ENCODE data around the gene TMEM41B. TPM values are rescaled to one million over a fixed set of nuclear protein-coding genes. Genes with fewer than 3 reads are reported as not detected.
"Not testable (repeated sequence)": the region's sequence is repeated elsewhere in the genome, so short reads cannot be mapped to it uniquely, and the experiment has no call there.

Gene TMEM41B
- total and polyA plus RNA-seq, 2 donors (not counting 1 experiment from before 2014, with no cell fraction given): 43.7 to 59.1 TPM

- Histone ChIP-seq H3K36me3 (ENCODE audit: control insufficient read depth, insufficient read depth, low read length) (no peaks in the 10 kb centered on the region), H3K4me3 (replicated peaks in 1 of 4; ENCODE audit: control extremely low read depth in 1 of 4, insufficient read depth in 1 of 4, low read depth in 3 of 4, low read length in 4 of 4) (no peak overlapping the region), H3K79me2 (ENCODE audit: control insufficient read depth, insufficient read depth, low read length) (peaks cover 75% of the 10 kb centered on the region), H3K9ac (ENCODE audit: insufficient read depth, low read length) (no peak overlapping the region), H3K9me3 (ENCODE audit: control insufficient read depth, insufficient read depth, low read depth, low read length) (no peaks in the 10 kb centered on the region), H3K4me2 (ENCODE audit: extremely low read depth, insufficient read depth, low read length) (no peak overlapping the region), H3K27me3 (ENCODE audit: control insufficient read depth, insufficient read depth, low read length) (no peaks in the 10 kb centered on the region), H3K4me1 (ENCODE audit: control insufficient read depth, extremely low read depth, insufficient read depth, low read length) (no peaks in the 10 kb centered on the region), H2AFZ (ENCODE audit: low read length) (no peak overlapping the region), H3K27ac (ENCODE audit: insufficient read depth, low read length) (no peak overlapping the region), H4K20me1 (ENCODE audit: control insufficient read depth, extremely low read depth, insufficient read depth, low read length) (no peaks in the 10 kb centered on the region)
- TF ChIP-seq, protein P1, sequence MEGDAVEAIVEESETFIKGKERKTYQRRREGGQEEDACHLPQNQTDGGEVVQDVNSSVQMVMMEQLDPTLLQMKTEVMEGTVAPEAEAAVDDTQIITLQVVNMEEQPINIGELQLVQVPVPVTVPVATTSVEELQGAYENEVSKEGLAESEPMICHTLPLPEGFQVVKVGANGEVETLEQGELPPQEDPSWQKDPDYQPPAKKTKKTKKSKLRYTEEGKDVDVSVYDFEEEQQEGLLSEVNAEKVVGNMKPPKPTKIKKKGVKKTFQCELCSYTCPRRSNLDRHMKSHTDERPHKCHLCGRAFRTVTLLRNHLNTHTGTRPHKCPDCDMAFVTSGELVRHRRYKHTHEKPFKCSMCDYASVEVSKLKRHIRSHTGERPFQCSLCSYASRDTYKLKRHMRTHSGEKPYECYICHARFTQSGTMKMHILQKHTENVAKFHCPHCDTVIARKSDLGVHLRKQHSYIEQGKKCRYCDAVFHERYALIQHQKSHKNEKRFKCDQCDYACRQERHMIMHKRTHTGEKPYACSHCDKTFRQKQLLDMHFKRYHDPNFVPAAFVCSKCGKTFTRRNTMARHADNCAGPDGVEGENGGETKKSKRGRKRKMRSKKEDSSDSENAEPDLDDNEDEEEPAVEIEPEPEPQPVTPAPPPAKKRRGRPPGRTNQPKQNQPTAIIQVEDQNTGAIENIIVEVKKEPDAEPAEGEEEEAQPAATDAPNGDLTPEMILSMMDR (conservative IDR thresholded peaks at IDR 0.05 in 1 of 2, IDR thresholded peaks at IDR 0.05 in 1 of 2; ENCODE audit: low read depth in 1 of 2, low read length in 2 of 2): no peak
- TF ChIP-seq EZH2 (IDR thresholded peaks at IDR 0.05; ENCODE audit: low read length, missing control alignments): no peak
- no peak for DNase-seq (ENCODE audit: low read depth in 2 of 2)
Measured at GRCh38 chr11:9249252-9249651, 65.1 kb downstream of the TMEM41B start.

GRCh38 chr11:9247863-9248262 is 66.5 kb downstream of the TMEM41B start:
- H3K9me3 ChIP-seq (ENCODE audit: control insufficient read depth, insufficient read depth, low read depth, low read length): no peaks in the 10 kb centered on the region
- H3K4me2 ChIP-seq (ENCODE audit: extremely low read depth, insufficient read depth, low read length): no peak overlapping the region
- no peak overlapping the region for H3K27ac ChIP-seq (ENCODE audit: insufficient read depth, low read length)
- no peaks in the 10 kb centered on the region for H3K36me3 ChIP-seq (ENCODE audit: control insufficient read depth, insufficient read depth, low read length)
- H3K4me3 ChIP-seq (replicated peaks in 1 of 4; ENCODE audit: control extremely low read depth in 1 of 4, insufficient read depth in 1 of 4, low read depth in 3 of 4, low read length in 4 of 4): no peak overlapping the region
- no peaks in the 10 kb centered on the region for H3K27me3 ChIP-seq (ENCODE audit: control insufficient read depth, insufficient read depth, low read length)
- peaks cover 75% of the 10 kb centered on the region for H3K79me2 ChIP-seq (ENCODE audit: control insufficient read depth, insufficient read depth, low read length)
- no peak overlapping the region for H3K9ac ChIP-seq (ENCODE audit: insufficient read depth, low read length)
- no peak overlapping the region for H2AFZ ChIP-seq (ENCODE audit: low read length)
- H3K4me1 ChIP-seq (ENCODE audit: control insufficient read depth, extremely low read depth, insufficient read depth, low read length): no peaks in the 10 kb centered on the region
- TF ChIP-seq, protein P1 (conservative IDR thresholded peaks at IDR 0.05 in 1 of 2, IDR thresholded peaks at IDR 0.05 in 1 of 2; ENCODE audit: low read depth in 1 of 2, low read length in 2 of 2): no peak
- H4K20me1 ChIP-seq (ENCODE audit: control insufficient read depth, extremely low read depth, insufficient read depth, low read length): no peaks in the 10 kb centered on the region
- DNase-seq (ENCODE audit: low read depth in 2 of 2): no peak

DNA sequence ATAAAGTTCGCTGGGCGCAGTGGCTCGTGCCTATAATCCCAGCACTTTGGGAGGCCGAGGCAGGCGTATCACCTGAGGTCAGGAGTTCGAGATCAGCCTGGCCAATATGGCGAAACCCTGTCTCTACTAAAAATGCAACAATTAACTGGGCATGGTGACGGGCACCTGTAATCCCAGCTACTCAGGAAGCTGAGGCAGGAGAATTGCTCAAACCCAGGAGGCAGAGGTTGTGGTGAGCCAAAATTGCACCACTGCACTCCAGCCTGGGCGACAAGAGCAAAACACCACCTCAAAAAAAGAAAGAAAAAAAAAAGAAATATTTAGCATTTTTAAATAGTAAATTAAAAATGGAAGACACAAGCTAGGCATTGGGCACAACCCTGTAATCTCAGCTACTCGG is 78.2 kb downstream of the TMEM41B start:
- H3K4me1 ChIP-seq (ENCODE audit: control insufficient read depth, extremely low read depth, insufficient read depth, low read length); H3K27me3 ChIP-seq (ENCODE audit: control insufficient read depth, insufficient read depth, low read length); H3K9ac ChIP-seq (ENCODE audit: insufficient read depth, low read length); H3K4me2 ChIP-seq (ENCODE audit: extremely low read depth, insufficient read depth, low read length); H3K9me3 ChIP-seq (ENCODE audit: control insufficient read depth, insufficient read depth, low read depth, low read length); H3K4me3 ChIP-seq (replicated peaks in 1 of 4; ENCODE audit: control extremely low read depth in 1 of 4, insufficient read depth in 1 of 4, low read depth in 3 of 4, low read length in 4 of 4); DNase-seq (ENCODE audit: low read depth in 2 of 2); H3K36me3 ChIP-seq (ENCODE audit: control insufficient read depth, insufficient read depth, low read length); H3K27ac ChIP-seq (ENCODE audit: insufficient read depth, low read length); H2AFZ ChIP-seq (ENCODE audit: low read length); H4K20me1 ChIP-seq (ENCODE audit: control insufficient read depth, extremely low read depth, insufficient read depth, low read length): not testable (repeated sequence)
- peaks cover 65% of the 10 kb centered on the region for H3K79me2 ChIP-seq (ENCODE audit: control insufficient read depth, insufficient read depth, low read length)
